MCF 10A (cell line): ENCODE results near the gene GRHPR. TPM values are rescaled to one million over a fixed set of nuclear protein-coding genes. Genes with fewer than 3 reads are reported as not detected.

ENCODE experiments used
- BruUV-seq: library from RNA; stranded (reverse); fragments of 400-500 nt; replicated peaks from 2 replicates; lab custom pipeline; 2021; lab: Mats Ljungman, UMichigan
- CTCF ChIA-PET: fragments of 300-600 bp; sonication (Branson Sonifier 250); formaldehyde crosslinking; extraction: SDS; loops from one replicate; lab custom pipeline; 2021; ENCODE audit warnings: antibody characterized with exemption, inconsistent platforms; lab: Yijun Ruan, JAX
- POLR2A ChIA-PET: fragments of 300-600, 350-650 bp; sonication (Branson Sonifier 250); formaldehyde crosslinking; extraction: SDS; loops from one replicate; lab custom pipeline; 2020; ENCODE audit warnings: antibody characterized with exemption, inconsistent platforms; lab: Yijun Ruan, JAX
- DNase-seq: peaks from one replicate; pipeline ENCODE4 v3.0.0-alpha.2; 2018; ENCODE audit not compliant: unreplicated experiment
- H3K27ac Mint-ChIP-seq: one replicate; pipeline ENCODE4 v1.8.0; 2022; ENCODE audit warnings: mild to moderate bottlenecking, low read depth, mixed read lengths; ENCODE audit not compliant: unreplicated experiment
- H3K27me3 Mint-ChIP-seq: one replicate; pipeline ENCODE4 v1.8.0; 2022; ENCODE audit warnings: mixed read lengths; ENCODE audit not compliant: insufficient read depth, unreplicated experiment
- H3K36me3 Mint-ChIP-seq: one replicate; pipeline ENCODE4 v1.8.0; 2022; ENCODE audit warnings: mild to moderate bottlenecking, moderate library complexity, mixed read lengths; ENCODE audit not compliant: insufficient read depth, unreplicated experiment
- H3K4me1 Mint-ChIP-seq: one replicate; pipeline ENCODE4 v1.8.0; 2022; ENCODE audit warnings: mixed read lengths; ENCODE audit not compliant: insufficient read depth, unreplicated experiment
- H3K4me3 Mint-ChIP-seq: one replicate; pipeline ENCODE4 v1.8.0; 2022; ENCODE audit warnings: mild to moderate bottlenecking, moderate library complexity, mixed read lengths; ENCODE audit not compliant: unreplicated experiment
- H3K9me3 Mint-ChIP-seq: one replicate; pipeline ENCODE4 v1.8.0; 2022; ENCODE audit warnings: mixed read lengths; ENCODE audit not compliant: unreplicated experiment
- CTCF ChIP-seq: fragments of 200-600 bp; IDR thresholded peaks from one replicate; pipeline ENCODE4 v1.8.0; 2022; ENCODE audit warnings: antibody characterized with exemption, mild to moderate bottlenecking; ENCODE audit not compliant: unreplicated experiment
- intact Hi-C: fragments of 100-400 bp; cut with micrococcal nuclease; formaldehyde crosslinking; loops from 2 replicates; pipeline ENCODE4 v1.14.1; 2022
- total RNA-seq: library from RNA; stranded (reverse); gene quantifications from 2 replicates; pipeline ENCODE4 v1.2.3, GENCODE V29; 2022

GRHPR gene
- total RNA-seq, 1 experiment from 2014 or later = 121 TPM

- TF ChIP-seq CTCF = no peak
- Mint-ChIP-seq H3K27ac (no peak overlapping the region), H3K27me3 (peaks cover 21% of the 10 kb centered on the region), H3K4me1 (no peaks in the 10 kb centered on the region), H3K4me3 (no peak overlapping the region), H3K9me3 (no peaks in the 10 kb centered on the region), H3K36me3 (no peaks in the 10 kb centered on the region)
- CTCF ChIA-PET = interaction anchor here (1.5 kb wide), 1 partner anchor 9 kb away, joined by 4 read pairs; no protein-coding TSS in a partner anchor
- intact Hi-C loops = no loop called here
- POLR2A ChIA-PET = interaction anchor here (0.7 to 0.8 kb wide), 2 partner anchors 12 to 68 kb away, joined by 3 to 6 read pairs; no protein-coding TSS in a partner anchor
- no peak for DNase-seq
- no TSS peak for BruUV-seq
Observed at GRCh38 chr9:37398464-37399025, 24.0 kb upstream of the GRHPR start.

DNA sequence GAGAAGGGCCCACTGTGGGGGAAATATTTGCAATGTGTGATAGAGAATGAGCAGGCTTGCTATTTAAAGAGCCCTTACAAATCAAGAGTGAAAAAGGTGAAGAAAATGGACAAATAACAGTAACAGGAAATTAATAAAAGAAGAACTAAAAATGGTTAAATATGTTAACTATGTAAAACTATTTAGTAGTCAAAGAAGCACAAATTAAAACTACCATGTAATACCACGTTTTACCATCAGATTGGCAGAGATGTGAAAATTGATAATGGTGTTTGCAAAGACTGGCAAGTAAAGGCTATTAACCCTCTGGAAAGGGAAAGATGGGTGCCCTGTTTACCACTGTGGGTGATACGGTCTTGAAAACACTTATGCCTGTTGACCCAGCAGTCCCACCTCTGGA, 23.2 kb upstream of the GRHPR start:
- no peak for DNase-seq
- Mint-ChIP-seq H3K36me3 (no peaks in the 10 kb centered on the region), H3K4me1 (no peaks in the 10 kb centered on the region), H3K27me3 (peaks cover 21% of the 10 kb centered on the region), H3K27ac (no peak overlapping the region), H3K9me3 (no peaks in the 10 kb centered on the region), H3K4me3 (no peak overlapping the region)
- POLR2A ChIA-PET = interaction anchor here (0.6 kb wide), 1 partner anchor 1069 kb away, joined by 3 read pairs; no protein-coding TSS in a partner anchor
- CTCF ChIA-PET = interaction anchor here (0.9 to 1.1 kb wide), 2 partner anchors 12 to 15 kb away, joined by 3 read pairs; no protein-coding TSS in a partner anchor
- no TSS peak for BruUV-seq
- intact Hi-C loops = no loop called here
- TF ChIP-seq CTCF = no peak

DNA sequence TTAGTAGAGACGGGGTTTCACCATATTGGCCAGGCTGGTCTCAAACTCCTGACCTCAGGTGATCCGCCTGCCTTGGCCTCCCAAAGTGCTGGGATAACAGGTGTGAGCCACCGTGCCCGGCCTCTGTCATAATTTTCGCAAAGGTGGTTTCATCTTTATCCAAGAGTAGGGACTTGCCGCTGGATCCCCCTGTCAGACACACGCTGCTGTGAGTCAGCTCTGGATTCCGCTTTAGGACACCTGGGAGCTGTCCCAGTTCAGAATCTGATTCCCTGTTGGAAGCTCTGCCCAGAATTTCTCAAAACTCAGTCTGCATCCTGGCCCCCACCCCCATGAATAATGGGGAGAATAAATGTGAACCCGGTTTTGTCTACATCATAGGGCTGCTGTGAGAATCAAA, 17.9 kb upstream of the GRHPR start:
- intact Hi-C loops = no loop called here
- H3K27ac Mint-ChIP-seq = no peak overlapping the region
- POLR2A ChIA-PET = no interaction called here
- no peaks in the 10 kb centered on the region for H3K9me3 Mint-ChIP-seq
- CTCF ChIA-PET = no interaction called here
- no peaks in the 10 kb centered on the region for H3K4me1 Mint-ChIP-seq
- no TSS peak for BruUV-seq
- no peak for TF ChIP-seq CTCF
- no peaks in the 10 kb centered on the region for H3K36me3 Mint-ChIP-seq
- H3K27me3 Mint-ChIP-seq = peaks cover 10% of the 10 kb centered on the region
- no peak overlapping the region for H3K4me3 Mint-ChIP-seq
- no peak for DNase-seq

- Mint-ChIP-seq H3K9me3 (no peaks in the 10 kb centered on the region), H3K36me3 (no peaks in the 10 kb centered on the region), H3K4me3 (no peak overlapping the region), H3K4me1 (peaks cover 4% of the 10 kb centered on the region), H3K27ac (no peak overlapping the region), H3K27me3 (peaks cover 10% of the 10 kb centered on the region)
- ChIA-PET CTCF (interaction anchor here (0.7 kb wide), 2 partner anchors 504 to 522 kb away, joined by 3 read pairs; no protein-coding TSS in a partner anchor), POLR2A (no interaction called here)
- intact Hi-C loops = no loop called here
- BruUV-seq = no TSS peak
- no peak for TF ChIP-seq CTCF
- no peak for DNase-seq
Observed at GRCh38 chr9:37405350-37405749, 17.1 kb upstream of the GRHPR start.
